PFSK-1 (cell line): ENCODE measurements around the gene ATF7.

Experiments
- FOXP2 ChIP-seq: optimal IDR thresholded peaks from 2 replicates; pipeline ENCODE3; 2011; ENCODE audit warnings: borderline replicate concordance, control low read depth, inconsistent platforms; ENCODE audit not compliant: insufficient read depth; ENCODE audit errors: extremely low read length, extremely low read depth
- POLR2AphosphoS5 ChIP-seq: IDR thresholded peaks from 2 replicates; pipeline ENCODE4 v1.6.1; 2012; ENCODE audit warnings: low read depth, mild to moderate bottlenecking, control low read depth, low read length, moderate library complexity
- REST ChIP-seq, 2 experiments: IDR thresholded peaks; 2 replicates each; pipeline versions ENCODE4 v1.6.1 to v1.8.0; 2011 to 2012; ENCODE audit warnings: low read depth in 2 of 2, low read length in 2 of 2, control low read depth in 1 of 2, inconsistent platforms in 1 of 2, mild to moderate bottlenecking in 1 of 2, moderate library complexity in 1 of 2; ENCODE audit not compliant: insufficient read depth in 1 of 2
- SIN3A ChIP-seq: IDR thresholded peaks from 2 replicates; pipeline ENCODE4 v1.6.1; 2012; ENCODE audit warnings: mild to moderate bottlenecking, low read length, moderate library complexity, borderline replicate concordance; ENCODE audit not compliant: insufficient read depth
- TAF1 ChIP-seq: IDR thresholded peaks from 2 replicates; pipeline ENCODE4 v1.6.1; 2012; ENCODE audit warnings: low read length, control low read depth, borderline replicate concordance; ENCODE audit not compliant: insufficient read depth

The ATF7 gene

GRCh38 chr12:53482626-53483168 lies 143.5 kb downstream of the ATF7 start:
- TF ChIP-seq FOXP2 (no peak), TAF1 (no peak), SIN3A (no peak; the same call in 1 of the 2 replicates), POLR2AphosphoS5 (no peak; the same call in none of the 2 replicates), REST (IDR thresholded peaks at IDR 0.05; ENCODE audit: insufficient read depth in 1 of 2, low read depth in 2 of 2, low read length in 2 of 2) (no peak)

- no peak for TF ChIP-seq TAF1
- TF ChIP-seq POLR2AphosphoS5: peak; percentile 38; the same call in 1 of the 2 replicates
Observed at GRCh38 chr12:53481939-53482586, 144.1 kb downstream of the ATF7 start.

- peak; percentile 65 for TF ChIP-seq POLR2AphosphoS5
- no peak for TF ChIP-seq REST (IDR thresholded peaks at IDR 0.05; ENCODE audit: insufficient read depth in 1 of 2, low read depth in 2 of 2, low read length in 2 of 2)
Observed at GRCh38 chr12:53480491-53481442, 145.4 kb downstream of the ATF7 start.

GRCh38 chr12:53479331-53479730 lies 146.9 kb downstream of the ATF7 start:
- TF ChIP-seq TAF1: no peak
- 0 out of 2 replicates have a peak, but pooled peaks have one; percentile 47 for TF ChIP-seq POLR2AphosphoS5
- no peak for TF ChIP-seq SIN3A
- TF ChIP-seq FOXP2: no peak

- TF ChIP-seq POLR2AphosphoS5 (no peak), TAF1 (no peak), SIN3A (no peak), FOXP2 (no peak), REST (IDR thresholded peaks at IDR 0.05; ENCODE audit: insufficient read depth in 1 of 2, low read depth in 2 of 2, low read length in 2 of 2) (no peak)
Observed at GRCh38 chr12:53478865-53479264, 147.3 kb downstream of the ATF7 start.

GRCh38 chr12:53476769-53477209 lies 149.4 kb downstream of the ATF7 start:
- no peak for TF ChIP-seq TAF1
- no peak; the same call in 1 of the 2 replicates for TF ChIP-seq POLR2AphosphoS5
- no peak for TF ChIP-seq REST (IDR thresholded peaks at IDR 0.05; ENCODE audit: insufficient read depth in 1 of 2, low read depth in 2 of 2, low read length in 2 of 2)
- no peak for TF ChIP-seq FOXP2
- TF ChIP-seq SIN3A: no peak
